Left renal cortex interstitium (tissue), 4 donors: ENCODE results near the gene KRTAP3-3. TPM values are rescaled to one million over a fixed set of nuclear protein-coding genes. Genes with fewer than 3 reads are reported as not detected.
"Not testable (repeated sequence)": the region's sequence is repeated elsewhere in the genome, so short reads cannot be mapped to it uniquely, and the experiment has no call there.

Source experiments
- DNase-seq, 4 donors: peaks; one replicate each; pipeline ENCODE4 v3.0.0-alpha.2; 2013; ENCODE audit warnings: low read depth in 4 of 4, low spot score in 2 of 4, missing footprints in 1 of 4
- polyA plus RNA-seq, 4 donors: library from polyadenylated mRNA; unstranded; fragments of 120-200 nt; gene quantifications; one replicate each; pipeline ENCODE4 v1.2.1, GENCODE V29; 2013; ENCODE audit not compliant: insufficient read length in 4 of 4

Gene KRTAP3-3
- not detected for polyA plus RNA-seq

- no peak for DNase-seq
These were observed at the start of gene KRTAP3-3 for GRCh38 chr17:40993839-40994238. Gene KRTAP3-3 (minus strand): TSS chr17:40994164. CDS start chr17:40994097, 67 bp downstream.

- no peak for DNase-seq
These were observed 49.0 kb upstream of the KRTAP3-3 start for GRCh38 chr17:41042953-41043352.

GRCh38 chr17:41040783-41041571, 47.0 kb upstream of the KRTAP3-3 start, which contains the start of gene KRTAP1-1:
Gene KRTAP1-1 (minus strand): TSS chr17:41041450. CDS start chr17:41041397, 53 bp downstream.
- DNase-seq = not testable (repeated sequence)

- no peak for DNase-seq
These were observed 43.9 kb upstream of the KRTAP3-3 start for GRCh38 chr17:41037853-41038350.

- not testable (repeated sequence) for DNase-seq
These were observed 40.5 kb upstream of the KRTAP3-3 start, which contains the start of gene KRTAP1-3 for GRCh38 chr17:41034346-41034935. Gene KRTAP1-3 (minus strand): TSS chr17:41034874. CDS start chr17:41034821, 53 bp downstream.

- no peak for DNase-seq
These were observed 35.8 kb upstream of the KRTAP3-3 start, which contains the start of gene KRTAP1-4 for GRCh38 chr17:41029633-41030245. Gene KRTAP1-4 (minus strand): TSS chr17:41030195. CDS start chr17:41030078, 117 bp downstream.

GRCh38 chr17:41026715-41027471, 32.9 kb upstream of the KRTAP3-3 start, which contains the start of gene KRTAP1-5:
Gene KRTAP1-5 (minus strand): TSS chr17:41027208. CDS start chr17:41027155, 53 bp downstream.
- DNase-seq = no peak

GRCh38 chr17:41024697-41025096, 30.7 kb upstream of the KRTAP3-3 start:
- no peak for DNase-seq

- DNase-seq = no peak
These were observed 26.4 kb upstream of the KRTAP3-3 start for GRCh38 chr17:41020336-41020735.

- no peak for DNase-seq
These were observed 25.5 kb upstream of the KRTAP3-3 start for GRCh38 chr17:41019415-41019814.

- DNase-seq = no peak
These were observed 24.6 kb upstream of the KRTAP3-3 start for GRCh38 chr17:41018541-41018940.

- no peak for DNase-seq
These were observed 22.7 kb upstream of the KRTAP3-3 start for GRCh38 chr17:41016578-41017215.

GRCh38 chr17:41015454-41015853, 21.5 kb upstream of the KRTAP3-3 start:
- no peak for DNase-seq

- DNase-seq = no peak
These were observed 19.6 kb upstream of the KRTAP3-3 start for GRCh38 chr17:41013606-41014005.

GRCh38 chr17:41013181-41013580, 19.2 kb upstream of the KRTAP3-3 start:
- no peak for DNase-seq

- DNase-seq = no peak
These were observed 18.6 kb upstream of the KRTAP3-3 start for GRCh38 chr17:41012326-41013120.

- DNase-seq = no peak
These were observed 16.5 kb upstream of the KRTAP3-3 start for GRCh38 chr17:41010441-41010840.

GRCh38 chr17:41009936-41010335, 16.0 kb upstream of the KRTAP3-3 start:
- DNase-seq = no peak

GRCh38 chr17:41009301-41009760, 15.4 kb upstream of the KRTAP3-3 start:
- no peak for DNase-seq
